ENCODE data around the gene SERBP1. TPM values are rescaled to one million over a fixed set of nuclear protein-coding genes. Genes with fewer than 3 reads are reported as not detected.
"Not testable (repeated sequence)": the region's sequence is repeated elsewhere in the genome, so short reads cannot be mapped to it uniquely, and the experiment has no call there.

Gene SERBP1
- total RNA-seq, 1 donor: 232 TPM

DNA sequence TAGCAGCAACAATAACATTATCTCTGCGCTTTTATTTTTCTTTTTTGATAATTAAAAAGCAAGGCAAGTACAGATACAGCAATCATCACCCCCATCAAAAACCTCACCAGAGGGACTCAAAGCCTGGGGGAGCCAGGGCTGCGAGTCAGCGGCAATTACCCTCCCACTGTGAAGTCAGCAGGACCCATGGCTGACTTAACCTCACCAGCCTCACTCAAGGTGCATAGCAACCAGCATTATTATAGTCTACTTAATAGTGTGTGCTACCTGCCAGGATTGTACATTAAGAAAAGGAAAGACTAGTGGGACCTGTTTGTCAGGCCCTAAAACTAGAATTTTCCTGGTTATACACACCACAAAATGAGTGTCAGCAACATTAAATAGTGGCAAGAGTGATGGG is 28.9 kb upstream of the SERBP1 start:
- DNase-seq (ENCODE audit: low read depth): no peak
- TF ChIP-seq, protein P1, sequence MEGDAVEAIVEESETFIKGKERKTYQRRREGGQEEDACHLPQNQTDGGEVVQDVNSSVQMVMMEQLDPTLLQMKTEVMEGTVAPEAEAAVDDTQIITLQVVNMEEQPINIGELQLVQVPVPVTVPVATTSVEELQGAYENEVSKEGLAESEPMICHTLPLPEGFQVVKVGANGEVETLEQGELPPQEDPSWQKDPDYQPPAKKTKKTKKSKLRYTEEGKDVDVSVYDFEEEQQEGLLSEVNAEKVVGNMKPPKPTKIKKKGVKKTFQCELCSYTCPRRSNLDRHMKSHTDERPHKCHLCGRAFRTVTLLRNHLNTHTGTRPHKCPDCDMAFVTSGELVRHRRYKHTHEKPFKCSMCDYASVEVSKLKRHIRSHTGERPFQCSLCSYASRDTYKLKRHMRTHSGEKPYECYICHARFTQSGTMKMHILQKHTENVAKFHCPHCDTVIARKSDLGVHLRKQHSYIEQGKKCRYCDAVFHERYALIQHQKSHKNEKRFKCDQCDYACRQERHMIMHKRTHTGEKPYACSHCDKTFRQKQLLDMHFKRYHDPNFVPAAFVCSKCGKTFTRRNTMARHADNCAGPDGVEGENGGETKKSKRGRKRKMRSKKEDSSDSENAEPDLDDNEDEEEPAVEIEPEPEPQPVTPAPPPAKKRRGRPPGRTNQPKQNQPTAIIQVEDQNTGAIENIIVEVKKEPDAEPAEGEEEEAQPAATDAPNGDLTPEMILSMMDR (IDR thresholded peaks at IDR 0.05; ENCODE audit: insufficient read depth, low read length): no peak
- no peak overlapping the region for H3K4me3 ChIP-seq (ENCODE audit: low read depth, low read length)

DNA sequence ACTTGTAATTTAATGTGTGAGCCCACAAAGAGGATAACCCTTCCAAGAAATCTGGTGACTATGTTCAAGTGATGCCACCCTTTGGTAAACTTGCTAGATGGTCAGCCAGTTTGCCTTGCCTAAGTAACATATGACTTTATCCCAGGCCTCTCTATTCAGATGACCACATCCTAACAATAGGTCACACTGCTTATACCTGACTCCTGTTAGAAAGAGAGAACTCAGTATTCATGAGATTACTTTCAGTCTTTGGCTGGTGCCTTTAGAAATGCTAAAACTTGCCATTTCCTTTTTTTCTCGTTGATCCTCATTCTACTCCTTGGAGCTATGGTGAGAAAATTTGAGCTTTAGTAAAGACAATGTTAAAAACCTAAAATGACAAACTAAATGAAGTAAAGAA is 28.5 kb upstream of the SERBP1 start:
- TF ChIP-seq, protein P1 (IDR thresholded peaks at IDR 0.05; ENCODE audit: insufficient read depth, low read length): no peak
- H3K4me3 ChIP-seq (ENCODE audit: low read depth, low read length): no peak overlapping the region
- no peak for DNase-seq (ENCODE audit: low read depth)

DNA sequence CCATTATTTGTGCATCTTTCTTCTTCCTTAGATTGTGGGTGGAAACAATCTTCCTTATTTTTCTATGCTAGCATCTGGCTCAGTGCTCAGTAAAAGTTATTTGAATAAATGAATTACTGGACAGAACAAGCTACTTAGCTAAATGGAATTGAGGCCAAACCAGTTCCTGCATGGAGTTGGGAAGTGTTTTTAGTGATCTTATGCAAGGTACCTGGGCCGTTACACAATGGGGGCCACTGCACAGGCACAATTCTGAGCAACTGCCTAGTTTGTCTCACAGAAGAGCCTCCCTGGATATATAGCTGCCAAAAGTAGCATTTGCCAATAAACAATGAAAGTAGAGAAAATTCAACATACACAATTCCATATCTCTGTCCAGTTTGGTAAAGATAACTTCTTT is 27.0 kb upstream of the SERBP1 start:
- TF ChIP-seq, protein P1 (IDR thresholded peaks at IDR 0.05; ENCODE audit: insufficient read depth, low read length): no peak

DNA sequence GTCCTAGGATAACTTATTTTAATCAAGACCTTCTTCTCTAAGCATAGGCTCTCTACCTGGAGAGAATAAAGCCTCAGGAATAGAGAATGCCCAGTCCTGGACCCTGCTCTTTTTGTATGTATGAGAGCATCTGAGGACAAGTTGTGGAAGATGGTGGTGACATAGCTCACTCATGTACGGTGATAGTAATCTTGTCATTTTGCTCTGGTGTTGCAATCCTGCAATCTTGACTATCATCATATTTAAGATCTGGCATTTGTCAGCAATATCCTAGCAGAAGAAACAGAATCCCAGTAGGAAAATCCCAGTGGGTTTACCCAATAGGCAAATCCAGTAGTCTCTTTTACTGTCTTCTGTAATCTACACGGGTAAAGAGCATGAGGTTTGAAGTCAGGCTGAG is 21.6 kb upstream of the SERBP1 start:
- no peak overlapping the region for H3K4me3 ChIP-seq (ENCODE audit: low read depth, low read length)
- TF ChIP-seq, protein P1 (IDR thresholded peaks at IDR 0.05; ENCODE audit: insufficient read depth, low read length): no peak
- no peak for DNase-seq (ENCODE audit: low read depth)

More for the DNA sequence above, 27.0 kb upstream of the SERBP1 start:
- H3K4me3 ChIP-seq (ENCODE audit: low read depth, low read length): no peak overlapping the region
- DNase-seq (ENCODE audit: low read depth): no peak

DNA sequence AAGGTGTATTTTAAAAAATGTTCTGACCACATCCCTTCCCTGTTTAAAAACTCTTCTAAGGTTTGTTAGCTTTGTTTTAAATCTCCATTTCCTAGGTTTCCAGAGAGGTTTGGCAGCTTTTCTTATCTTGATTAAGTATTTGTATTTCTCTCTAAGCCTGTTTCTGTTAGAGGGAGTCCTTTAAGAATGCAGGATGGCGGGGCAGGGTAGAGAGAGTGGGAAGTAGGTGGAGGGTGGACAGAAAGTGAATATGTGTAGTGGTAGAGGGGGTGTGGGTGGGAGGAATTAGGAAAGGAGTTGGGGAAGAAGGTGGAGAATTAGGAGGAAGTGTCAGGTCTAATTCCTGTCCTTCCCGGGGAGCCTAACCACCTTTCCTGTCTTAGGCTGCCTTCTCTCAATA is 21.2 kb upstream of the SERBP1 start:
- DNase-seq (ENCODE audit: low read depth): no peak
- TF ChIP-seq, protein P1 (IDR thresholded peaks at IDR 0.05; ENCODE audit: insufficient read depth, low read length): no peak

DNA sequence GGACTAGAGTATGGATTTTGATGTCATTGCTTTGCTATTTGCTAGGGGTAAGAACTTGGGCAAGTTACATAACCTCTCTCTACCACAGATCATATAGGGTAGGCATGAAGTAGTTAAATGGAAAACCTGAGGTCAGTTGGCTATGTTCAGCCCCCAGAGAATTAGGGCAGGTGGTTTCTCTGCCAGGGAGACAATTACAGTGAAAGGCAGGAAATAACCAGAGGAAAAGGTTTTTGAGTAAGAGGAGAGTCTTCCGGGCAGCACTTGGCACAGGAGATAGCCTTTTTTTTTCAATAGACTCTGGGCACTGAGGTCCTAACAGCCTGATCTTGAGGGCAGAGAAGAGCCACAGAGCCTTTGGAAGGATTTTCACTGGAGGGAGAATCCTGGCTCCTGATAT is 16.7 kb upstream of the SERBP1 start:
- TF ChIP-seq, protein P1 (IDR thresholded peaks at IDR 0.05; ENCODE audit: insufficient read depth, low read length): no peak
- no peak overlapping the region for H3K4me3 ChIP-seq (ENCODE audit: low read depth, low read length)
- no peak for DNase-seq (ENCODE audit: low read depth)

More for the DNA sequence above, 21.2 kb upstream of the SERBP1 start:
- no peak overlapping the region for H3K4me3 ChIP-seq (ENCODE audit: low read depth, low read length)

DNA sequence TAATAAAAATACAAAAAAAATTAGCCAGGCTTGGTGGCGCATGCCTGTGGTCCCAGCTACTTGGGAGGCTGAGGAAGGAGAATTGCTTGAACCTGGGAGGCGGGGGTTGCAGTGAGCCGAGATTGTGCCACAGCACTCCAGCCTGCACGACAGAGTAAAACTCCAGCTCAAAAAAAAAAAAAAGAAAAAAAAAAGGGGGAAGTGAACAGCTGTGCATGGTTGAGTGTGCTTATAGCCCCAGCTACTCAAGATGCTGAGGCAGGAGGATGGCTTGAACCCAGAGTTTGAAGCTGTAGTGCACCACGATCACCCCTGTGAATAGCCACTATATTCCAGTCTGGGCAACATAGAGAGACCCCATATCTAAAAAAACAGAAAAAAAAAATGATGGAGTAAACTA is 15.8 kb upstream of the SERBP1 start:
- DNase-seq (ENCODE audit: low read depth); H3K4me3 ChIP-seq (ENCODE audit: low read depth, low read length): not testable (repeated sequence)

Measured in fibroblast of the aortic adventitia (primary cell).